ENCODE data around the gene IRGQ.

Gene IRGQ

GRCh38 chr19:43578787-43579186 is 17.1 kb downstream of the IRGQ start:
- Histone ChIP-seq H3K4me1 (ENCODE audit: insufficient read depth, low read length, severe bottlenecking) (peaks cover 25% of the 10 kb centered on the region), H3K36me3 (ENCODE audit: insufficient read depth, low read length) (peaks cover under 1% of the 10 kb centered on the region; the same call in 1 of the 2 replicates), H3K4me2 (ENCODE audit: low read length) (no peak overlapping the region), H4K20me1 (ENCODE audit: insufficient read depth, low read length) (no peaks in the 10 kb centered on the region), H3K79me2 (ENCODE audit: insufficient read depth, low read length) (0 out of 2 replicates have a peak, but pooled peaks cover 3% of the 10 kb centered on the region), H3K9me2 (ENCODE audit: low read depth, low read length) (no peaks in the 10 kb centered on the region), H3K27ac (ENCODE audit: low read depth, low read length, poor library complexity, severe bottlenecking) (no peak overlapping the region), H3K4me3 (ENCODE audit: low read depth, low read length, poor library complexity, severe bottlenecking) (no peak overlapping the region), H3K27me3 (ENCODE audit: insufficient read depth, low read length) (no peaks in the 10 kb centered on the region), H3K9me3 (ENCODE audit: low read length) (no peaks in the 10 kb centered on the region), H2AFZ (ENCODE audit: low read length) (no peak overlapping the region), H3K9ac (ENCODE audit: low read length) (no peak overlapping the region), H3F3A (ENCODE audit: insufficient read depth, low read length) (no peaks in the 10 kb centered on the region)
- TF ChIP-seq EZH2 (IDR thresholded peaks at IDR 0.05; ENCODE audit: borderline replicate concordance, low read length) (no peak), CTCF (IDR thresholded peaks at IDR 0.05; ENCODE audit: low read length) (no peak)

GRCh38 chr19:43575955-43576878 is 19.7 kb downstream of the IRGQ start:
- H2AFZ ChIP-seq (ENCODE audit: low read length) = peak overlapping the region; percentile 84; the same call in 1 of the 2 replicates
- peak overlapping the region; percentile 96 for H3K4me2 ChIP-seq (ENCODE audit: low read length)
- no peaks in the 10 kb centered on the region for H3F3A ChIP-seq (ENCODE audit: insufficient read depth, low read length)
- no peaks in the 10 kb centered on the region for H3K9me2 ChIP-seq (ENCODE audit: low read depth, low read length)
- TF ChIP-seq EZH2 (IDR thresholded peaks at IDR 0.05; ENCODE audit: borderline replicate concordance, low read length) (no peak), CTCF (IDR thresholded peaks at IDR 0.05; ENCODE audit: low read length) (no peak)
- peaks cover 16% of the 10 kb centered on the region; the same call in 1 of the 2 replicates for H3K36me3 ChIP-seq (ENCODE audit: insufficient read depth, low read length)
- no peaks in the 10 kb centered on the region for H4K20me1 ChIP-seq (ENCODE audit: insufficient read depth, low read length)
- peak overlapping the region; percentile 97 for H3K4me3 ChIP-seq (ENCODE audit: low read depth, low read length, poor library complexity, severe bottlenecking)
- H3K4me1 ChIP-seq (ENCODE audit: insufficient read depth, low read length, severe bottlenecking) = peaks cover 18% of the 10 kb centered on the region
- peak overlapping the region; percentile 99 for H3K9ac ChIP-seq (ENCODE audit: low read length)
- H3K9me3 ChIP-seq (ENCODE audit: low read length) = no peaks in the 10 kb centered on the region
- H3K27ac ChIP-seq (ENCODE audit: low read depth, low read length, poor library complexity, severe bottlenecking) = no peak overlapping the region
- no peaks in the 10 kb centered on the region for H3K27me3 ChIP-seq (ENCODE audit: insufficient read depth, low read length)
- 0 out of 2 replicates have a peak, but pooled peaks cover 3% of the 10 kb centered on the region for H3K79me2 ChIP-seq (ENCODE audit: insufficient read depth, low read length)

DNA sequence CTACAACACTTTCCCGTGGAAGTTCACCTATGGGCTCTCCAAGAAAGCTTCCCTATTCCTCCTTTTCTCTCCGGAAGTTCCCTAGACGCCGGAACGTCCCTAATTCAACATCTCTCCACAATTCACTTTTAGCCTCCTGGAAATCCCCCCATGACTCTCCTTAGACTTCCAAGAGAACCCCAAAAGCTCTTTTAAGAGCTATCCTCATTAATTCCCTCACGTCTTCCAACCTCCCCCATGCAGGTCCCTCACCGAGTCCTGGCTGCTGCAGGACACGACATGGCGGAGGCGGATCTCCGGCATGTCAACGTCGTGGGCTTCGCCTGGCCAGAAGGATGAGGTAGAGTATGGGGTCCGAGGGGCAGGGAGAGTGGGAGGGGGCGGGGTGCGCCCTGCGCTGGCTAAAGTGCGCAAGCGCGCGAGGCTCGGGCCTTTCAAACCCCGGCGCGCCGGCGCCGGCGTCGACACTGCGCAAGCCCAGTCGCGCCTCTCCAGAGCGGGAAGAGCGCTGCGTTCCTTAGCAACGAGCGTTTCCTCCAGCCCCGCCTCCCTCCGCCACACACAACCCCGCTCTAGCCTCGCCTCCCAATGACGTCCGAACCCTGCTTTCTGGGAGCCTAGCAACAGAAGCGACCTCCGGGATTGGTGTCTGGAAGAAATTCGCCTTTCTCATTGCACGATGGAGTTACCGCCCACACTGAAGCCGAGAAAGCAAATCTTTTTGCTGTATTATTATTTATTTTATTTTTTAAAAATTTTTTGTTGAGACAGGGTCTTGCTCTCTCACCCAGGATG is 20.6 kb downstream of the IRGQ start, which contains the start of the genes PINLYP and XRCC1:
PINLYP (plus strand) TSS at position 646 of the 795 bp plus-strand sequence. CDS start 1,391 bp downstream, outside the sequence.
XRCC1 (minus strand) TSS at position 372 of the 795 bp plus-strand sequence; CDS start at position 303, 69 bp downstream.
- Histone ChIP-seq H3K9me2 (ENCODE audit: low read depth, low read length) (no peaks in the 10 kb centered on the region), H3F3A (ENCODE audit: insufficient read depth, low read length) (no peaks in the 10 kb centered on the region), H3K4me2 (ENCODE audit: low read length) (peak within 1 kb of the TSS; percentile 96), H2AFZ (ENCODE audit: low read length) (peak within 1 kb of the TSS; percentile 84; the same call in 1 of the 2 replicates), H3K27me3 (ENCODE audit: insufficient read depth, low read length) (no peaks in the 10 kb centered on the region), H3K27ac (ENCODE audit: low read depth, low read length, poor library complexity, severe bottlenecking) (peak within 1 kb of the TSS; percentile 27), H3K9me3 (ENCODE audit: low read length) (no peaks in the 10 kb centered on the region), H3K4me3 (ENCODE audit: low read depth, low read length, poor library complexity, severe bottlenecking) (peak within 1 kb of the TSS; percentile 97), H3K79me2 (ENCODE audit: insufficient read depth, low read length) (0 out of 2 replicates have a peak, but pooled peaks cover 3% of the 10 kb centered on the region), H3K9ac (ENCODE audit: low read length) (peak within 1 kb of the TSS; percentile 99), H3K36me3 (ENCODE audit: insufficient read depth, low read length) (peaks cover 16% of the 10 kb centered on the region; the same call in 1 of the 2 replicates), H3K4me1 (ENCODE audit: insufficient read depth, low read length, severe bottlenecking) (peaks cover 18% of the 10 kb centered on the region), H4K20me1 (ENCODE audit: insufficient read depth, low read length) (no peaks in the 10 kb centered on the region)
- TF ChIP-seq EZH2 (IDR thresholded peaks at IDR 0.05; ENCODE audit: borderline replicate concordance, low read length) (no peak), CTCF (IDR thresholded peaks at IDR 0.05; ENCODE audit: low read length) (no peak)

All from OCI-LY1 (cell line).